Bronchial epithelial cell (primary cell): ENCODE measurements around the gene MARK1. TPM values are rescaled to one million over a fixed set of nuclear protein-coding genes. Genes with fewer than 3 reads are reported as not detected.
"Not testable (repeated sequence)": the region's sequence is repeated elsewhere in the genome, so short reads cannot be mapped to it uniquely, and the experiment has no call there.

Experiments
- DNase-seq: peaks from one replicate; pipeline ENCODE4 v3.0.0-alpha.2; 2010; ENCODE audit warnings: low read depth
- FAIRE-seq: peaks from 2 replicates; lab custom pipeline; 2011; peaks lifted over from hg19 to GRCh38; lab: Jason Lieb, UNC
- H3K27me3 ChIP-seq: 2 replicates; pipeline ENCODE4 v1.5.1; 2011; ENCODE audit warnings: low read length; ENCODE audit not compliant: control insufficient read depth, insufficient read depth
- H3K36me3 ChIP-seq: 2 replicates; pipeline ENCODE4 v1.5.1; 2011; ENCODE audit warnings: low read length; ENCODE audit not compliant: control insufficient read depth, insufficient read depth
- H3K4me3 ChIP-seq: 2 replicates; pipeline ENCODE4 v1.5.1; 2011; ENCODE audit warnings: mild to moderate bottlenecking, low read depth, low read length, control low read depth
- total RNA-seq: library from RNA; depleted of rRNA; stranded (reverse); fragments of >200 nt; gene quantifications from 2 replicates; pipeline ENCODE4 v1.2.1, GENCODE V29; 2014
- TF ChIP-seq, protein P1 (sequence below): IDR thresholded peaks from 2 replicates; pipeline ENCODE4 v1.5.1; 2011; ENCODE audit warnings: mild to moderate bottlenecking, moderate library complexity, low read length, control low read depth, inconsistent platforms; ENCODE audit not compliant: insufficient read depth, severe bottlenecking

MARK1 gene
- total RNA-seq, 1 donor from 2014 or later = 3.9 TPM

- H3K27me3 ChIP-seq = no peaks in the 10 kb centered on the region
- no peak overlapping the region for H3K4me3 ChIP-seq
- H3K36me3 ChIP-seq = no peaks in the 10 kb centered on the region
- DNase-seq (peak; percentile 55), FAIRE-seq (peak; percentile 43)
- TF ChIP-seq, protein P1, sequence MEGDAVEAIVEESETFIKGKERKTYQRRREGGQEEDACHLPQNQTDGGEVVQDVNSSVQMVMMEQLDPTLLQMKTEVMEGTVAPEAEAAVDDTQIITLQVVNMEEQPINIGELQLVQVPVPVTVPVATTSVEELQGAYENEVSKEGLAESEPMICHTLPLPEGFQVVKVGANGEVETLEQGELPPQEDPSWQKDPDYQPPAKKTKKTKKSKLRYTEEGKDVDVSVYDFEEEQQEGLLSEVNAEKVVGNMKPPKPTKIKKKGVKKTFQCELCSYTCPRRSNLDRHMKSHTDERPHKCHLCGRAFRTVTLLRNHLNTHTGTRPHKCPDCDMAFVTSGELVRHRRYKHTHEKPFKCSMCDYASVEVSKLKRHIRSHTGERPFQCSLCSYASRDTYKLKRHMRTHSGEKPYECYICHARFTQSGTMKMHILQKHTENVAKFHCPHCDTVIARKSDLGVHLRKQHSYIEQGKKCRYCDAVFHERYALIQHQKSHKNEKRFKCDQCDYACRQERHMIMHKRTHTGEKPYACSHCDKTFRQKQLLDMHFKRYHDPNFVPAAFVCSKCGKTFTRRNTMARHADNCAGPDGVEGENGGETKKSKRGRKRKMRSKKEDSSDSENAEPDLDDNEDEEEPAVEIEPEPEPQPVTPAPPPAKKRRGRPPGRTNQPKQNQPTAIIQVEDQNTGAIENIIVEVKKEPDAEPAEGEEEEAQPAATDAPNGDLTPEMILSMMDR = peak; percentile 70
These were observed 152.2 kb downstream of the MARK1 start for GRCh38 chr1:220680085-220680687.

DNA sequence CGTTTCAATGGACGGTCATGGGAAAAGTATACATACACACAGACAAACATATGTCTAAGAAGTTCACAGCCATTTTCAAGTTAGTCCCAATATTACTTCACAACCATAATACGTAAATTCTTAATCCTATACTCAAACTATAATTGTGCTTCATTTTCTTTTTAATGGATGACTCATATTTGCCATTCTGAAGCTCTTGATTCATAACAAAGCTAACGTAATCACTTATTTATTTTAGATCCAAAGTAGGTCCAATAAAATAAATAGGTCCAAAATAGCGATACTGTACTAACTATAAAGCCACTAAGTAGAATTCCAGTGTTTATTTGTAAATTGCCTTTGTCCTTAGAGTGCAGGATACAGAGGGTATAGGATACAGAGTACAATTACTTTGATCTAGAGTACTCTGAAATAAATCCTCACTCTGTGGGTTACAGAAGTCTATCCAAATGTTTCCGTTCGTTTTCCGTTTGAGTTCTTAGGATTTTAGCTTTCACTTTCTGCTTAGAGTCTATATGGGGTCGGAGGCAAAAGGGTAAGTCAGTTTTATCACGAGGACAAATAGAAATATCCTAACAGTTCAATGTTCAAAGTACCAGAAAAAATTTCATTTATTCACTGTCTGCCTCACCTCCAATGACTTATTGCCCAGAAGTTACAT, 153.4 kb downstream of the MARK1 start:
- Histone ChIP-seq H3K36me3 (no peaks in the 10 kb centered on the region), H3K4me3 (no peak overlapping the region), H3K27me3 (no peaks in the 10 kb centered on the region)
- TF ChIP-seq, protein P1 = no peak
- FAIRE-seq = no peak
- peak; percentile 37 for DNase-seq

DNA sequence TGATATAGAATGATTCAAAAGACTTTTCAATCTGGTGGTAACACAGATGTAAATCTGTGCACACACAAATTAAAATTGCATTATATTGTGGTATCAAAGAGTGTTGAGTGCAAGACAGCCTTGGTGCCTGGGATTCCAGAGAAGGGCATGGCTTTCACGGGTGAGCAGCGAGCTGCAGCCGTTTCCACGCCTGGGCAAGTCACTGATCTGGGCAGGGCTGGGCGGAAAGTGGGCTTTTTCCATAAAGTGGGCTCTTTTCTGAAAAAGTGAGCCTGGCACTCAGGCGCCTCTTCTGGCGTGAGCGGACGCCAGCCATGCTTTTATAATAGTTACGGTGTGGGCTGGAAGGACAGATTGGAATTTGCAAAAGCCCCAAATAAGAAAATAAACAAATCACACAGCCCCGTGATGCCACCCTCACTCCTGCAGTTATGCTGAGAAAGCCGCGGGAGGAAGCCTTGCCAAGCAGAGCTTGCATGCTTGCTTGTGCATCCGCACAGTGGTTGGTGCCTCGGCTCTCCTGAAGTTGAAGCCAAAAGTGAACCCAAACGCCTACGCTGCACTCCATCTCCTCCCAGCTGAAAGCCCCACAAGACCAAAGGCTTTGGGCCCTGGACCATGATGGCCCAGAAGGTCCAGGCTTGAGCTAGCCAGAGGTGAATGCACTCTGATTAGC, 155.1 kb downstream of the MARK1 start:
- TF ChIP-seq, protein P1 = no peak
- no peak for FAIRE-seq

DNA sequence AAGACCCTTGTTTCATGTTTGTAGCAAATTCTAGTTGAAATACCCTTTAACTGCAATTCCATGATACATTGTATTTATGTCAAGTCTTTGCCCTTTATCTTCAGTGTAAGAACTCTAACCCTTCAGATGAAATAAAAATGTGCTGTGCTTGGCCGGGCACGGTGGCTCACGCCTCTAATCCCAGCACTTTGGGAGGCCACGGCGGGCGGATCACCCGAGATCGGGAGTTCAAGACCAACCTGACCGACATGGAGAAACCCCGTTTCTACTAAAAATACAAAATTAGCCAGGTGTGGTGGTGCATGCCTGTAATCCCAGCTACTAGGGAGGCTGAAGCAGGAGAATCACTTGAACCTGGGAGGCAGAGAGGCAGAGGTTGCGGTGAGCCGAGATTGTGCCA, 155.8 kb downstream of the MARK1 start:
- not testable (repeated sequence) for H3K36me3 ChIP-seq, FAIRE-seq

More for the DNA sequence above, 155.1 kb downstream of the MARK1 start:
- no peak overlapping the region for H3K4me3 ChIP-seq
- no peak for DNase-seq
- H3K27me3 ChIP-seq = no peaks in the 10 kb centered on the region
- H3K36me3 ChIP-seq = no peaks in the 10 kb centered on the region

DNA sequence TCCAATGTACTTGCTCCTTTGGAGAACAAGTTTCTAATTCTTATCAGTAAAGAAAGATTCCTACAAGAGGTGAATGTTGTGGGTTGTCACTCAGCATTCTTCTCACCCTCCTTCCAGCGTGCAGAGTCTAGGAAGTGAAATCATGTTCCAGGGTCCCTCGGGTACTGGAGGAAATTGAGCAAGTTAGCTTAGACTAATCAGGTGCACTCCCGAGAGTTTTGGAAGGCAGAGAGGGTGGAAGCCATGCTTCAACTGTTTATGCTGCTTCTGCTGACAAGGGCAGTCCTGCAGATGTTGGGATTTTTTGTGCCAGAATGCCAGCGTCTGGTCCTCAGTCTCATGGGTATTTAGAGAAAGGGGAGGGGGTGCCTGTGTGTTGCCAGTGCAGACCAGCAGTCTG, 157.0 kb downstream of the MARK1 start:
- Histone ChIP-seq H3K27me3 (no peaks in the 10 kb centered on the region), H3K36me3 (no peaks in the 10 kb centered on the region), H3K4me3 (no peak overlapping the region)
- TF ChIP-seq, protein P1 = no peak
- FAIRE-seq (no peak), DNase-seq (no peak)

More for the DNA sequence above, 155.8 kb downstream of the MARK1 start:
- not testable (repeated sequence) for DNase-seq, H3K27me3 ChIP-seq, H3K4me3 ChIP-seq

GRCh38 chr1:220685879-220686278, 157.9 kb downstream of the MARK1 start:
- DNase-seq = no peak

More at GRCh38 chr1:220685879-220686278, 157.9 kb downstream of the MARK1 start:
- no peak for FAIRE-seq
- Histone ChIP-seq H3K27me3 (no peaks in the 10 kb centered on the region), H3K36me3 (no peaks in the 10 kb centered on the region), H3K4me3 (no peak overlapping the region)
- TF ChIP-seq, protein P1 = no peak
